Retinal pigment epithelial cell (primary cell): ENCODE results near the gene HNRNPDL.
"Not testable (repeated sequence)": the region's sequence is repeated elsewhere in the genome, so short reads cannot be mapped to it uniquely, and the experiment has no call there.

ENCODE experiments used
- DNase-seq: peaks from one replicate; pipeline ENCODE4 v3.0.0-alpha.2; 2010; ENCODE audit warnings: low read depth
- H3K4me3 ChIP-seq: 2 replicates; pipeline ENCODE4 v1.5.1; 2011; ENCODE audit warnings: mild to moderate bottlenecking, low read length, control low read depth, moderate library complexity
- TF ChIP-seq, protein P1 (sequence below): conservative IDR thresholded peaks from 2 replicates; pipeline ENCODE4 v1.5.1; 2011; ENCODE audit warnings: low read depth, low read length, control low read depth, inconsistent platforms

Gene HNRNPDL

DNA sequence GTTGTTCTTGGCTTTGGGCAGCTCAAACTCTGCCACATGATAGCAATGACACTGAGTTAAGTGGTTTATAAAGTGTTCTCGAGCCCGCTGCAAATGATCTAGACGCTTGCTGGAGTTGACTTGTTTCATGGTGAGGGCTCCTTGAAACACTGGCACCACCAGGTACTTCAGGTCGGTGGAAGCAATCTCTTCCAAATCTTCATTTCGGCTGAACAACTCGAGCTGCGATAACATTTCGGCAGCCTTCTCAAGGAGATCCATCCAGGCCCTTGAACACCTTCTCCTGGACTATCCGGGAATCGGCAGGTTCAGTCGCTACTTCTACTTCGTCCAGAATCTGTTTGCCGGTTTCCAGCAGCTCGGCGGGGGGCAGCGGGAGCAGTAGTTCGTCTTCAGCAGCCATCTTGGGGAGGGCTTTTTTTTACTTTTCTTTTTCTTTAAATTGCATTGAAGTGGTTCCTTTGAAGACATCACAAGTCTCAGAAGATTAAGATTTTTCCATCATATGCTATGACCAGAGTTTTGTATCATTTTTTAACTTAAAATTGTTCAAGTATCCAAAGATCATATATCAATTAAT, 28.0 kb downstream of the HNRNPDL start:
- no peak for DNase-seq
- TF ChIP-seq, protein P1, sequence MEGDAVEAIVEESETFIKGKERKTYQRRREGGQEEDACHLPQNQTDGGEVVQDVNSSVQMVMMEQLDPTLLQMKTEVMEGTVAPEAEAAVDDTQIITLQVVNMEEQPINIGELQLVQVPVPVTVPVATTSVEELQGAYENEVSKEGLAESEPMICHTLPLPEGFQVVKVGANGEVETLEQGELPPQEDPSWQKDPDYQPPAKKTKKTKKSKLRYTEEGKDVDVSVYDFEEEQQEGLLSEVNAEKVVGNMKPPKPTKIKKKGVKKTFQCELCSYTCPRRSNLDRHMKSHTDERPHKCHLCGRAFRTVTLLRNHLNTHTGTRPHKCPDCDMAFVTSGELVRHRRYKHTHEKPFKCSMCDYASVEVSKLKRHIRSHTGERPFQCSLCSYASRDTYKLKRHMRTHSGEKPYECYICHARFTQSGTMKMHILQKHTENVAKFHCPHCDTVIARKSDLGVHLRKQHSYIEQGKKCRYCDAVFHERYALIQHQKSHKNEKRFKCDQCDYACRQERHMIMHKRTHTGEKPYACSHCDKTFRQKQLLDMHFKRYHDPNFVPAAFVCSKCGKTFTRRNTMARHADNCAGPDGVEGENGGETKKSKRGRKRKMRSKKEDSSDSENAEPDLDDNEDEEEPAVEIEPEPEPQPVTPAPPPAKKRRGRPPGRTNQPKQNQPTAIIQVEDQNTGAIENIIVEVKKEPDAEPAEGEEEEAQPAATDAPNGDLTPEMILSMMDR = no peak
- H3K4me3 ChIP-seq = no peak overlapping the region

DNA sequence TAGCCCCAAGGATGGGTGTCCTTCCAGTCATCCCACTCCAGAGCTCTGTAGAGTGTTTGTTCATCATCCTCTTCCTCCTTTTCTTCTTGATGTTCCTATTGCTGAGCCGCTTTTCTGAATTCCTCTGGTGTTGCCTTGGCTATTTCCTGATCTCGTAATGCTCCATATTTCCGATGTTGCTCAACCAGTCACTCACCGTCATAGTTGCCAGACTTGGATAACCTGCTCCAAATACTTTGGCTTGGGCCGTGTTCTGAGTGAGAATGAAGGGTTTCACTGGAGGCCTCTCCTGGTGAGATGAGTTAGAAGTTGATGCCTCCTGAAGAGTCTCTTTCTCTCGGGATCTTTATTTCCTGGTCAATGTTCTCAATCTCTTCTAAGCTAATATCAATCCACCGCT, 28.7 kb downstream of the HNRNPDL start:
- DNase-seq = no peak
- H3K4me3 ChIP-seq = no peak overlapping the region
- TF ChIP-seq, protein P1 = no peak

DNA sequence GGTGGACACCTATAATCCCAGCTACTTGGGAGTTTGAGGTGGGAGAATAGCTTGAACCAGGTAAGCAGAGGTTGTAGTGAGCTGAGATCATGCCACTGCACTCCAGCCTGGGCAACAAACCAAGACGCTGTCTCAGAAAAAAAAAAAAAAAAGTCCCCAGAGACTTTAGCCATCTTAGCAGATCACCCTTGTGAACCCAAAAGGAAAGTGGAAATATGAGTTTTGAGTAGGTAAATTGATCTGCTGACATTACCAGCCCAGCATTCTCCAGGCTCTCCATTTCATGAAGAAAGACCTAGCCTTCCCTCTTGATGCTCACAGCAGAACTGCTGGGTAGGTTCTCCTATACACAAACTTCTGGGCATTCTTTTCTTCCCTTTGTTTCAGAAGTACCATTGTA, 32.0 kb downstream of the HNRNPDL start:
- TF ChIP-seq, protein P1 = no peak
- H3K4me3 ChIP-seq = no peak overlapping the region
- DNase-seq = no peak

DNA sequence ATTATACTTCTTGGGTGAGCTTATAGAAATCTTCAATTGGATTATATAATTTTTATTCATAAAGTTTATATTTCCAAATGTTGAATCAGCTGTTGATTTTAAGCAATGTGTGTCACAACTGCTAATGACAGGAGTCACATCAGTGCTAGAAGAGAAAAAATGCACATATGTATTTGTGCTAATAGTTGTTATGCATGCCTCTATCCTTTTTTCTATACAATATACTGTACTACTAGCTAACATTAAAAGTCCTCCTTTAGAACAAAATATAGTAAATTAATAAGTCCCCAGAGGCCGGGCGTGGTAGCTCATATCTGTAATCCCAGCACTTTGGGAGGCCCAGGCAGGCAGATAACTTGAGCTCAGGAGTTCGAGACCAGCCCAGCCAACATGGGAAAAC, 32.7 kb downstream of the HNRNPDL start:
- no peak for DNase-seq
- no peak overlapping the region for H3K4me3 ChIP-seq
- TF ChIP-seq, protein P1 = no peak

DNA sequence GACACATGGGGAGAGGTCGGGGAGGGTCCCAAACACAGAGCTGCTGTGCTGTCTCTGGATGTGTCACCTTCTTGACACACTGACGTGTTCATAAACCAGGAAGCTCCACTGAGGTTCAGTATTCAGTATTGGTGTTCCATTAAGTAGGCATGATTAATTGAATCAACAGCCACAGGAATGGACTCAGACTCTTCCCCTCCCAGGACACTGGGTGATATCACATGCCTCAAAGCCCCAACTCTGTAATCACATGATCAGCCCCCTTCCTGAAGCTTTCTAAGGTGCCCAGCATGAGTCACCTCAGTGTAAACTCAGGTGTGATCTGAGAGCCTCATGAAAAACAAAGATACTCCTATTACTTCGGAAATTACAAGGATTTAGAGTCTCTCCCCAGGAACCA, 35.4 kb downstream of the HNRNPDL start:
- TF ChIP-seq, protein P1 = no peak
- DNase-seq = no peak
- H3K4me3 ChIP-seq = no peak overlapping the region

DNA sequence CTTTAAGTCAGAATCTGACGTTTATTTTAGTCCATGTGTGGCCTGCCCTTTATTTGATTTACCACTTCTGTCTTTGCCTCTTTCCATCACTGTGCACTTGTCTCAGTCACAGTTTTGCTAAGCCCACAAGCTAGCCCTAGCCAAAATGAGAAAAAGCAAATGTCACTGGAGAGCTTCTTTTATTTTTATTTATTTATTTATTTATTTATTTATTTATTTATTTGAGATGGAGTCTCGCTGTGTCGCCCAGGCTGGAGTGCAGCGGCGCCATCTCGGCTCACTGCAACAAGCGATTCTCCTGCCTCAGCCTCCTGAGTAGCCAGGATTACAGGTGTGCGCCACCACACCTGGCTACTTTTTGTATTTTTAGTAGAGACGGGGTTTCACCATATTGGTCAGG, 40.2 kb downstream of the HNRNPDL start:
- not testable (repeated sequence) for H3K4me3 ChIP-seq, DNase-seq

DNA sequence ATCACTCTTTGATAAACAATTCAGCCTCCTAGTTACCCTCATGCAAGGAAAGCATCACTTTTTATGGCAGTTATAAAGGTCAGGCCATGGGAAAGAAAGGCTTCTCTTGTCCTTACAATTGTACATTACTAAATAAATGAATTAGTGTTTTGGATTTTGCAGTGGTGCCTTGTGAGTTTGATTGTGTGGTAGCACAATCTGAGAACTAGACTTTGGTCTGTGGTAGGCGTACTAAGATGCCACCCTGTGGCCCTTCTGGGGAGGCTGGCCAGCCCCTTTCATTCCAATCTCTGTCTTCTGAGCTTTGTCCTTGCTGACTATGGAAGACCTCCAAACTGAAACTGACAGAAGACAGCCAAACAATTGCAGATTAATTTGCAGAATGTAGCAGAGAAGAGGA, 41.9 kb downstream of the HNRNPDL start:
- TF ChIP-seq, protein P1 = no peak
- H3K4me3 ChIP-seq = no peak overlapping the region
- DNase-seq = no peak

DNA sequence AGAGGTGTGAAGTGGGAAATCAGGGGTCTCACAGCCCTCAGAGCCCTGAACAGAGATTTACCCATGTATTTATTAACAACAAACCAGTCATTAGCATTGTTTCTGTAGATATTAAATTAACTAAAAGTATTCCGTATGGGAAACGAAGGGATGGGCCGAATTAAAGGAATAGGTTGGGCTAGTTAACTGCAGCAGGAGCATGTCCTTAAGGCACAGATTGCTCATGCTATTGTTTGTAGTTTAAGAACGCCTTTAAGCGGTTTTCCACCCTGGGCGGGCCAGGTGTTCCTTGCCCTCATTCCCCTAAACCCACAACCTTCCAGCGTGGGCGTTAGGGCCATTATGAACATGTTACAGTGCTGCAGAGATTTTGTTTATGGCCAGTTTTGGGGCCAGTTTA, 44.0 kb downstream of the HNRNPDL start:
- not testable (repeated sequence) for H3K4me3 ChIP-seq, DNase-seq
